ENCODE data around the gene CLEC3B.
"Not testable (repeated sequence)": the region's sequence is repeated elsewhere in the genome, so short reads cannot be mapped to it uniquely, and the experiment has no call there.

CLEC3B gene

DNA sequence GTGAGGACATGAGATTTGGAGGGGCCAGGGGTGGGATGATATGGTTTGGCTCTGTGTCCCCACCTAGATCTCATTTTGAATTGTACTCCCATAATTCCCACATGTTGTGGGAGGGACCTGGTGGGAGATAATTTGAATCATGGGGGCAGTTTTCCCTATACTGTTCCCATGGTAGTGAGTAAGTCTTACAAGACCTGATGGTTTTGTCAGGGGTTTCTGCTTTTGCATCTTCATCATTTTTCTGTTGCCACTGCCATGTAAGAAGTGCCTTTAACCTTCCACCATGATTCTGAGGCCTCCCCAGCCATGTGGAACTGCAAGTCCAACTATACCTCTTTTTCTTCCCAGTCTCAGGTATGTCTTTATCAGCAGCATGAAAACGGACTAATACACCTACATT is 52.2 kb downstream of the CLEC3B start:
- not testable (repeated sequence) for H3K4me2 ChIP-seq (ENCODE audit: low read length); H3K4me3 ChIP-seq (ENCODE audit: low read length); H3K36me3 ChIP-seq (ENCODE audit: insufficient read depth, low read length); H3K9me3 ChIP-seq (replicated peaks; ENCODE audit: low read length); H3K27me3 ChIP-seq (ENCODE audit: control insufficient read depth, insufficient read depth, low read length); H3K9ac ChIP-seq (ENCODE audit: low read depth, low read length)
- peaks cover 14% of the 10 kb centered on the region for H3K4me1 ChIP-seq (ENCODE audit: control insufficient read depth, insufficient read depth, low read length)

DNA sequence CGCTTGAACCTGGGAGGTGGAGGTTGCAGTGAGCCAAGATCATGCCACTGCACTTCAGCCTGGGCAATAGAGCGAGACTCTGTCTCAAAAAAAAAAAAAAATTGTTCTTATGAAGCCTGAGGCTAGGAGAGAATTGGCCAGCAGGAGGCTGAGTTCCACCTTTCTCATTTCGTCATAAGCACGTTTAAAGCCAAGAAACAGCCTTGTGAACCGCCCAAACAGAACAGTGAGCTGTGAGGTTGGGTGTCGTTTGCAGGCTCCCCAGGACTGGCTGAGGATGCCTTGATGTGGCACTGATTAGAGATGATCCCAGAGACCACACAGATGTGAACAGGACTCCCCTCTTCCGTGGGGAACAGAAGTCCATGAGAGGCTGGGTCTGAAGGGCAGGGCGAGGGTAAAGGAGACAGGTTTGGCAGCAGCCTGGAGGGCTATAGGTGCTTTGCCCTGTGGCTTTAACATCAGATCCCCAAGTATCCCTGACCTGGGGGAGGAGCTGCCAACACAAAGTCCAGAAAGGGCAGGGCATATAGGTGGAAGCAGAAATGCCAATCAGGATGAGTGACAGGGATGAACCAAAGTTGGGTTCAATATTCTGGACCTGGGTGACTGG is 52.9 kb downstream of the CLEC3B start:
- peaks cover 14% of the 10 kb centered on the region for H3K4me1 ChIP-seq (ENCODE audit: control insufficient read depth, insufficient read depth, low read length)
- H3K27me3 ChIP-seq (ENCODE audit: control insufficient read depth, insufficient read depth, low read length), result no peaks in the 10 kb centered on the region
- no peak overlapping the region for H3K4me3 ChIP-seq (ENCODE audit: low read length)
- no peak overlapping the region for H3K4me2 ChIP-seq (ENCODE audit: low read length)
- no peaks in the 10 kb centered on the region for H3K9me3 ChIP-seq (replicated peaks; ENCODE audit: low read length)
- H3K36me3 ChIP-seq (ENCODE audit: insufficient read depth, low read length), result no peaks in the 10 kb centered on the region
- H3K9ac ChIP-seq (ENCODE audit: low read depth, low read length), result no peak overlapping the region

DNA sequence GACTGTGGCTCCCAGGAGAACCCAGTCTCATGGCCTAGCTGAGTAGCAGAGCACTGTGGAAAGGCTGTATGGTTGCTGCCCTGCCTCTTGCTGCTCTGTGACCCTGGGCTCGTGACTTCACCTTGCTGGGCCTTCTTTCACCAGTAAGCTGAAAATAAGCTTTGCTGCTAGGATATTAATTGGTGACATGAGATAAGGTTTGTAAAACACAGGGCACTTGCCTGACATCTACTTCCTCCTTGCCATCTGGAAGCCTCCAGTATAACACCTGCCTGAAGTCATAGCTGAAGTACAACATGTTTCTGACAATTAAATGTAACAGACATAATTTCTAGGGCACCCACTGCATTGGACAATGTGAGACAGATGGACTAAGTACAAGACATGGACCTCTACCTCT is 53.6 kb downstream of the CLEC3B start:
- no peaks in the 10 kb centered on the region for H3K9me3 ChIP-seq (replicated peaks; ENCODE audit: low read length)
- no peaks in the 10 kb centered on the region for H3K27me3 ChIP-seq (ENCODE audit: control insufficient read depth, insufficient read depth, low read length)
- peaks cover 17% of the 10 kb centered on the region for H3K4me1 ChIP-seq (ENCODE audit: control insufficient read depth, insufficient read depth, low read length)
- H3K4me2 ChIP-seq (ENCODE audit: low read length), result no peak overlapping the region
- H3K36me3 ChIP-seq (ENCODE audit: insufficient read depth, low read length), result no peaks in the 10 kb centered on the region
- no peak overlapping the region for H3K4me3 ChIP-seq (ENCODE audit: low read length)
- H3K9ac ChIP-seq (ENCODE audit: low read depth, low read length), result no peak overlapping the region

DNA sequence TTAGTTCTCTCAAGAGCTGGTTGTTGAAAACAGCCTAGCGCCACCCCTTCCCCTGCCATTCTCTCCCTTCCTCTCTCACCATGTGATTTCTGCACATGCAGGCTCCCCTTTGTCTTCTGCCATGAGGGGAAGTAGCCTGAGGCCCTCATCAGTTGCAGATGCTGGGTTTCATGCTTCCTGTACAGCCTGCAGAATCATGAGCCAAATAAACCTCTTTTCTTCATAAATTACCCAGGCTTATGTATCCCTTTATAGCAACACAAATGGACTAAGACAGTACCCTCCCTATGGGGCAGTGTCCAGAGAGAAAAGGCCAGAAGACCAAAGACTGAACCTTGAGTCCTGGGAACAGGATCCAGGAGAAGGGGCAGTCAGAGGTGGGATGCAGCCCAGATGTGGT is 54.7 kb downstream of the CLEC3B start:
- peaks cover 27% of the 10 kb centered on the region for H3K4me1 ChIP-seq (ENCODE audit: control insufficient read depth, insufficient read depth, low read length)
- no peaks in the 10 kb centered on the region for H3K27me3 ChIP-seq (ENCODE audit: control insufficient read depth, insufficient read depth, low read length)
- no peak overlapping the region for H3K4me3 ChIP-seq (ENCODE audit: low read length)
- H3K9me3 ChIP-seq (replicated peaks; ENCODE audit: low read length), result no peaks in the 10 kb centered on the region
- no peaks in the 10 kb centered on the region for H3K36me3 ChIP-seq (ENCODE audit: insufficient read depth, low read length)
- H3K9ac ChIP-seq (ENCODE audit: low read depth, low read length), result no peak overlapping the region
- H3K4me2 ChIP-seq (ENCODE audit: low read length), result no peak overlapping the region

DNA sequence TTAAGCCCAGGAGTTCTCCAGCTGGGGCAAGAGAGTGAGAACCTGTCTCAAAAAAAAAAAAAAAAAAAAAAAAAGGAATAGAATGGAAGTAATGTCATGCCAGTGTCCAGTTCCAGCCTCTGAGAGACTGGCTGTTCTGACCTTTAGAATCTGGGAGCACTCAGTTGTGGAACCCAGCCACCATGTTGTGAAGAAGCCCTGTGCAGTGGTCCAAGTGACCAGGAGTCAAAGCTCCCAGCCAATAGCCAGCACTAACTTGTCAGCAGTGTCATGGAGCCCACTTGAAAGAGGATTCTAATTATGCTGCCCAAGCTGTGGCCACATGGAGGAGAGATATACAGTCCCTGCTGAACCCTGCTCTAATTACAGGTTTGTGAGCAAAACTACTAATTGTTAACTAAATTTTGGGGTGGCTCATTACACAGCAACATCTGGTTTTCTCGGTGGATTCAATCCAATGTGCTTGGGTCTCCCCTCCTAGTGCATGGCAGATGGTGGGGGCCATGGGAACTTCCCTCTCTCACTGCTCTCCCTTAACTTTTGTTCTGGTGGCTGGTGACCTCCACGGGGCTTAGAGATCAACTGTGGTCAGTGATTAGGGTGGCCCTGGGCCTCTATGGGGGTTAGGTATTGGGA is 55.5 kb downstream of the CLEC3B start:
- Histone ChIP-seq H3K4me2 (ENCODE audit: low read length) (no peak overlapping the region), H3K9ac (ENCODE audit: low read depth, low read length) (no peak overlapping the region), H3K4me3 (ENCODE audit: low read length) (no peak overlapping the region), H3K27me3 (ENCODE audit: control insufficient read depth, insufficient read depth, low read length) (no peaks in the 10 kb centered on the region), H3K9me3 (replicated peaks; ENCODE audit: low read length) (no peaks in the 10 kb centered on the region), H3K4me1 (ENCODE audit: control insufficient read depth, insufficient read depth, low read length) (peaks cover 31% of the 10 kb centered on the region), H3K36me3 (ENCODE audit: insufficient read depth, low read length) (no peaks in the 10 kb centered on the region)

DNA sequence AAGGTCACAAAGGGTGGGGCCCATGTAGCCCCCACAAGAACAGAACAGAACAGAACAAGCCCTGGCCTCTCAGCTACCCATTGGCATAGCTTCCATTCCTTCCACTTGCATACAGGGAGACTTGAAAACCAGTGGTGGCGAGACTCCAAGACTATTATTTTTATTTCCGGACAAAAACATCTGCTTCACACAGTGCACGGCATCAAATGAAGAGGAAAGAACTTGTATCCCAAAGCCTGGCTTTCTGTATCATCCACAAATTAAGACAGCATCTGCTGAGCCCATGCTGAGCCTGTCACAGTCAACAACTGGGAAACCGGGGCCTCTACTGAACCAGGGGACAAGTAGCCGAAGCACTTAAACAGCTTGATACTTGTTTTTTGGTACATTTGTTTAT is 56.0 kb downstream of the CLEC3B start:
- H3K9me3 ChIP-seq (replicated peaks; ENCODE audit: low read length), result no peaks in the 10 kb centered on the region
- no peaks in the 10 kb centered on the region for H3K27me3 ChIP-seq (ENCODE audit: control insufficient read depth, insufficient read depth, low read length)
- no peak overlapping the region for H3K9ac ChIP-seq (ENCODE audit: low read depth, low read length)
- H3K4me2 ChIP-seq (ENCODE audit: low read length), result no peak overlapping the region
- no peaks in the 10 kb centered on the region for H3K36me3 ChIP-seq (ENCODE audit: insufficient read depth, low read length)
- H3K4me3 ChIP-seq (ENCODE audit: low read length), result no peak overlapping the region
- H3K4me1 ChIP-seq (ENCODE audit: control insufficient read depth, insufficient read depth, low read length), result peaks cover 31% of the 10 kb centered on the region

DNA sequence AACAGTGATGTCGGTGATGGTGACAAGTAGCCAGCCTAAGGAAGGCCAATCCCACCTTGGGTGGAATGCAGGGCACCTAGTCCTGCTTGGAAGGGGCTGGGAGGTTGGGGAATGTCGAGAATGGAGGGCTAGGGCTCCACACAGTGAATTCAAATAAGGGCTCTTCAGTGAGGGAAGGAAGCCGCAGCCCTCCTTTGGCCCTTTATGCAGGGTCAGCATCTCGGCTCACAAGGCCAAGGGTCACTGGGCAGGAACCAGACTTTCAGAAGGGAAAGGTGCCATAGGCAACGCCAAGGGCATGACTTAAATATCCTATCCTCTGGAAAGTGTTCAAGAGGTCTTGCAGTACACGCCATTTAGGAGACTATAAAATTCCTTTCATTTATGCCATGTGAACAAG is 56.9 kb downstream of the CLEC3B start:
- Histone ChIP-seq H3K4me3 (ENCODE audit: low read length) (no peak overlapping the region), H3K4me2 (ENCODE audit: low read length) (no peak overlapping the region), H3K36me3 (ENCODE audit: insufficient read depth, low read length) (no peaks in the 10 kb centered on the region), H3K9ac (ENCODE audit: low read depth, low read length) (no peak overlapping the region), H3K9me3 (replicated peaks; ENCODE audit: low read length) (no peaks in the 10 kb centered on the region), H3K27me3 (ENCODE audit: control insufficient read depth, insufficient read depth, low read length) (no peaks in the 10 kb centered on the region), H3K4me1 (ENCODE audit: control insufficient read depth, insufficient read depth, low read length) (peaks cover 31% of the 10 kb centered on the region)

DNA sequence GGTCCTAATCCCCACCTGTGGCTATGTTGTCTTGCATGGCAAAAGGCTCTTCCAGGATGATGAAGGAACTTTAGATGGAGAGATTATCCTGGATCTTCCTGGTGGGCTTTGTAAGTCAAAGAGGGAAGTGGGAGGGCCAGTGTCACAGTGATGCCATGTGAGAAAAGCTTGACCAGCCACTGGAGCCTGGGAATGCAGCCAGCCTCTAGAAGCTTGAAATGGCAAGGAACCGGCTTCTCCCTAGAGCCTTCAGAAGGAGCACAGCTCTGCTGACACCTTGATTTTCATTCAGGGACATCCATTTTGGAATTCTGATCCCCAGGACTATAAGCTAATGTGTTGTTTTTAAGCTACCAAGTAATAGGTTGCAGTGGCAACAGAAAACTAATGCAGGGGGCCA is 58.3 kb downstream of the CLEC3B start:
- Histone ChIP-seq H3K27me3 (ENCODE audit: control insufficient read depth, insufficient read depth, low read length) (no peaks in the 10 kb centered on the region), H3K9me3 (replicated peaks; ENCODE audit: low read length) (no peaks in the 10 kb centered on the region), H3K9ac (ENCODE audit: low read depth, low read length) (no peak overlapping the region), H3K4me2 (ENCODE audit: low read length) (no peak overlapping the region), H3K4me3 (ENCODE audit: low read length) (no peak overlapping the region), H3K4me1 (ENCODE audit: control insufficient read depth, insufficient read depth, low read length) (peaks cover 31% of the 10 kb centered on the region), H3K36me3 (ENCODE audit: insufficient read depth, low read length) (no peaks in the 10 kb centered on the region)

DNA sequence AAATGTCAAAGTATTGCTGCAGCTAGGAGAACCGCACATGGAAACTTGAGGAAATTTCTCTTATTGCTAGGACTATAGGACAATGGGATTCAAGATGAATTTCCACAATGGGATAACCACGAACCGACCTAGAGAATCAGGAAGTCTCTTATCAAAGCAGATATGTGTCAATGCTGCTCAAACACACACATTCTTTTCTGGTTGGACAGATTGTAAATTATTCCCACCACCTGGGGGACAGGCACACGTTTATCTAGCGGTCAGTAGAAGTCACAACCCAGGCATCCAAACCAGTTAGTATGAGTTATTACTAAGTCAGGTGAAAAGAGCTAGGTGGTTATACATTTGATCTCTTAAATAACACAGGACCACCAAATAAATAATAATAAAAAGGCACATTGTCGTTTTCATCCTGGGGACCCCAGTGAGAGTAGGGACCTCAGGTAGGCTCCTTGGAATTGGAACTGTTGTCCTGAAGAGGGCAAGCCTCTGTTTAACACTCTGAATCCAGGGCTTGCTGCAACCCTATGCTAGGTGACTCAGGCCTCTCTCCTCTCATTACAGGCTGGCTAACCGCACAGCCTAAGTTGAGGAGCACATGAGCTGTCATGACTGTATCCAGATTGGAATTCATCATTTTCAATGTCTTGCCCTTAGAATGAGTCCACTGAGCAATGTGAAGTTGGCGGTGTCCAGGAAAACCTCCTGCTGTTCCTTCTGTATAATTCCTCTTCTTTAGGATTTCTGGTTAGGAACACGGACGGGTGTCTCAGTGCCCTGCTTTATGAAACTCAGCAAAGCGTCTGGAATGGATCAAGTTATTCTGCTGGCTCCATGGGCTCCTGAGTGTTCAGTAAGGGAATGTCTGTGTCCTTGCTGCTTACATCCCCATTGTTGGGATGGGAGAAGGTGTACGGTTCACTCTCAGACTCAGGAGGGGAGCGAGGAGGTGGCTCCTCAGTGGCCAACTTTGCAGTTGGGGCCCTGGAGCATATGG is 59.0 kb downstream of the CLEC3B start:
- Histone ChIP-seq H3K9ac (ENCODE audit: low read depth, low read length) (no peak overlapping the region), H3K4me2 (ENCODE audit: low read length) (peak overlapping the region; percentile 22), H3K4me1 (ENCODE audit: control insufficient read depth, insufficient read depth, low read length) (peaks cover 31% of the 10 kb centered on the region), H3K27me3 (ENCODE audit: control insufficient read depth, insufficient read depth, low read length) (no peaks in the 10 kb centered on the region), H3K9me3 (replicated peaks; ENCODE audit: low read length) (no peaks in the 10 kb centered on the region), H3K4me3 (ENCODE audit: low read length) (no peak overlapping the region), H3K36me3 (ENCODE audit: insufficient read depth, low read length) (no peaks in the 10 kb centered on the region)

Measured in skeletal muscle satellite cell (primary cell).